Activated naive CD4-positive, alpha-beta T cell treated with anti-CD3 and anti-CD28 coated beads, Interleukin-2, amount 10 ng/mL, durations not matched to agents 7 days and 5 days (primary cell): ENCODE data around the gene GUCY1A1.

Experiments used
- CTCF ChIA-PET: fragments of 350-600 bp; sonication (Branson Sonifier 250); formaldehyde crosslinking; loops from one replicate; lab custom pipeline; 2021; ENCODE audit warnings: antibody characterized with exemption; lab: Charles Lee
- DNase-seq: peaks from one replicate; pipeline ENCODE4 v3.0.0-alpha.2; 2020
- H3K27ac Mint-ChIP-seq: one replicate; pipeline ENCODE4 v1.8.0; 2021; ENCODE audit warnings: mild to moderate bottlenecking, moderate library complexity, mixed read lengths
- H3K27me3 Mint-ChIP-seq: one replicate; pipeline ENCODE4 v1.8.0; 2021; ENCODE audit warnings: mild to moderate bottlenecking, mixed read lengths
- H3K36me3 Mint-ChIP-seq: one replicate; pipeline ENCODE4 v1.8.0; 2021; ENCODE audit warnings: mixed read lengths
- H3K4me1 Mint-ChIP-seq: one replicate; pipeline ENCODE4 v1.8.0; 2021; ENCODE audit warnings: mixed read lengths
- H3K4me3 Mint-ChIP-seq: one replicate; pipeline ENCODE4 v1.8.0; 2021; ENCODE audit warnings: mild to moderate bottlenecking, moderate library complexity, mixed read lengths
- H3K9me3 Mint-ChIP-seq: one replicate; pipeline ENCODE4 v1.8.0; 2021; ENCODE audit warnings: mixed read lengths

GUCY1A1 gene

GRCh38 chr4:155777971-155778735, 111.5 kb downstream of the GUCY1A1 start:
- Mint-ChIP-seq H3K4me1 (no peaks in the 10 kb centered on the region), H3K4me3 (no peak overlapping the region), H3K36me3 (no peaks in the 10 kb centered on the region), H3K27ac (no peak overlapping the region), H3K9me3 (no peaks in the 10 kb centered on the region), H3K27me3 (no peaks in the 10 kb centered on the region)
- CTCF ChIA-PET = interaction anchor here (0.9 kb wide), 1 partner anchor 9 kb away, joined by 3 read pairs; no protein-coding TSS in a partner anchor
- no peak for DNase-seq

GRCh38 chr4:155780775-155781174, 114.1 kb downstream of the GUCY1A1 start:
- Mint-ChIP-seq H3K36me3 (no peaks in the 10 kb centered on the region), H3K9me3 (no peaks in the 10 kb centered on the region), H3K27ac (no peak overlapping the region), H3K27me3 (no peaks in the 10 kb centered on the region), H3K4me3 (no peak overlapping the region), H3K4me1 (no peaks in the 10 kb centered on the region)
- no peak for DNase-seq
- CTCF ChIA-PET = no interaction called here

- no peaks in the 10 kb centered on the region for H3K36me3 Mint-ChIP-seq
- no peaks in the 10 kb centered on the region for H3K9me3 Mint-ChIP-seq
- H3K4me1 Mint-ChIP-seq = no peaks in the 10 kb centered on the region
- DNase-seq = no peak
- H3K27ac Mint-ChIP-seq = no peak overlapping the region
- H3K4me3 Mint-ChIP-seq = no peak overlapping the region
- H3K27me3 Mint-ChIP-seq = no peaks in the 10 kb centered on the region
- CTCF ChIA-PET = interaction anchor here (1.7 kb wide), 1 partner anchor 8 kb away, joined by 5 read pairs; no protein-coding TSS in a partner anchor
Measured at GRCh38 chr4:155781249-155781831, 114.7 kb downstream of the GUCY1A1 start.
